Measurements from ENCODE around the gene MED31.
"Not testable (repeated sequence)": the region's sequence is repeated elsewhere in the genome, so short reads cannot be mapped to it uniquely, and the experiment has no call there.

The MED31 gene

DNA sequence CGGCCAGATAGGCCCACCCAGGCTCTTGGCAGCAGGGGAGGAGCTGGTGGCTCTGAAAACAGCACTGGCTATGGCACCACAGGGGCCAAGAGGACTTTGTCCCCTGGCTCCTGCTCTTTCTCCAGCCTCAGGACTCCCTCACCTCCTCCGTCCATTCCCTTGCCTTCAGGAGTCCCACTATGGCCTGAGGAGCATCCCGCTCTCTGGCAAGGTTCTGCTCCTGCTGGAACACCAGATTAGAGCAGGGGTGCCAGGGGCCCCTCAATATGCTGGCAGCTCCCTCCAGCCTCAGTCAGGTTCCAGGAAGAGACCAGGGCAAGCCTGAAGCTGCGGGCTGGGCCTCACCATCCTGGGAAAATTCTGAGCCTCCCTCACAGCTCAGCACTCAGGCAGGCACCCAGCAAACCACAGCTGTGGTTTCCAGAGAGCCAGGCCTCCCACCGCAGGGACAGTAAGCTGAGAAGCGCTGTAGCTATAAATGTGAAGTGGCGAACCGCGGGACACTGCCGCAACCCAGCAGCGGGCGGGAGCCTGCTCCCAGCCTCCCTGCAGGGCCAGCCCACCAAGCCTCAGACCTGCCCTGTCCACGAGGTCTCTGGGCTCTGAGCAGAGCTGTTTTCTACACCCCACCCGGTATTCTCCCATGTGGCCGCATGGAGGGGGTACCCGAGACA, 25.9 kb upstream of the MED31 start:
- peak; percentile 31 for DNase-seq (ENCODE audit: low read depth)

- DNase-seq (ENCODE audit: low read depth): no peak
Measured at GRCh38 chr17:6676802-6677157, 25.4 kb upstream of the MED31 start.

- DNase-seq (ENCODE audit: low read depth): no peak
Measured at GRCh38 chr17:6675201-6675825, 23.9 kb upstream of the MED31 start.

DNA sequence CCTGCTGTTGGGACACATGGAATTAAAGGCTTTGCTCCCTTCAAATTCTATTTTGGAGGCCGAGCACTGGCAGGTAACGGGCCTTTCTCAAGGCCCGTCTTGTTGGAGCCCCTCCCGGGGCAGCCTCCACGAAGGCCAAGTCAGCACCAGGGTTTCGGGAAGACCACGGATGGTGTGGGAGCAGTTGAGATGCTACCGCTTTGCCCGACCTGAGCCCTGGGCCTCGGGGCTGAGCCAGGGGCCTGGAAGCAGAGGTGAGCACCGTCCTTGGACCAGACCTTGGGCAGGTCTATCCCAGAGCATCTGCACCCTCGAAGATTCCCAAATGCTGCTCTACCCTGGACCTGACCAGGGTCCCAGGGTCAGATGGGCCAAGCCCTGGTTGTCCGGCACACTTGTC, 23.2 kb upstream of the MED31 start:
- DNase-seq (ENCODE audit: low read depth): no peak

DNA sequence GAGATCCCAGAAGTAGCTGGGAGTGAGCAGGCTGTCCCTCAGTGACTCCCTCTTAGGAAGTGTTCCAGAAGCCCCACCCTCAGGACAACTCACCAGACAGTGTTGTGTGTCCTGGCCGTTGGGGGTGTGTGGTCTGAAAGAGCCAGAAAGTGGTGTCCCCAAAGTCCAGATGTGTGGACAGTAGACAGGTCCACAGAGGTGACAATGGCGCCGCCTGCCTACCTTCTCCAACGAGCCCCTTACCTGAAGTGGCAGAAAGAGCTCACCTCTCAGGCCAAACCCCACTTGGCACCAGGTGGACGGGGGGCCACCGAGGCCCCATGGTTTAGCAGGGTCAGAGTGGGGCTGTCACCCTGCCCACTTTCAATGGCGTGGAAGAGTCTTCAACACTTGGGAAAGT, 20.0 kb upstream of the MED31 start:
- no peak for DNase-seq (ENCODE audit: low read depth)

- DNase-seq (ENCODE audit: low read depth): no peak
Measured at GRCh38 chr17:6670999-6671398, 19.6 kb upstream of the MED31 start.

GRCh38 chr17:6670571-6670970, 19.2 kb upstream of the MED31 start:
- no peak for DNase-seq (ENCODE audit: low read depth)

DNA sequence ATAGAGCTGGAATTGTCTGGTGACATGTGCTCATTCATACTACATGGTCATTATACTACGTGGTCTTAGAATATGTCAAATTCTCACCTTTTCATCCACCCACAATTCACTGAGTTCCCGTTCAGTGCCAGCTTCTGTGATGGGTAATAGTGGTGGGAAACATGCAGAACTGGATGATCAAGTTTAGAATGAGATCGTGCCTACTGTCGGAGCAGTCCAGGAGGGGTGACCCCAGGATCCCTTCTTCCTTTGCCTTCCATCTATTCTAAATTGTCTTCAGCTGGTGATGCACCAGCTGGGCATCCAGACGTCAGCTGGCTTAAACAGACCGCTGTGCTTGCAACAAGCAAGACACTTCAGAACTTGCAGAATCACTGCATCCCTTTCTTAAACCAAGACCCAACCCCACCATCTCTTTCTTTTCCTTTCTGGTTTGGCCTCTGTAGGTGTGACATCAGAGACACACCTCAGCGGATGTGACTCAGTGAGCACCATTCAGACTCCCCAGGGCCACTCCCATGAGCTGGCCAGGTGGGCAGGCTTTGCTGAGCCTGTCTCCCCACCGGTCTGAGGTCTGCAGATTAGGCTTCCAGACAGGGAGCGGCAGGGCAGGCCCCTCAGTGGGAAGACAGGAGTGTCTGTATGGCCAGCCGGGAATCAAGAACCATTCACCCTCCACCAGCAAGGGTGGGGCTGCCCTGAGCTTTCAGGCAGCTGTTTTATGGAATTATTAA, 18.2 kb upstream of the MED31 start:
- DNase-seq (ENCODE audit: low read depth): no peak

GRCh38 chr17:6668727-6669425, 17.5 kb upstream of the MED31 start:
- DNase-seq (ENCODE audit: low read depth): no peak

GRCh38 chr17:6668219-6668618, 16.8 kb upstream of the MED31 start:
- no peak for DNase-seq (ENCODE audit: low read depth)

- DNase-seq (ENCODE audit: low read depth): no peak
Measured at GRCh38 chr17:6667516-6667915, 16.1 kb upstream of the MED31 start.

- DNase-seq (ENCODE audit: low read depth): no peak
Measured at GRCh38 chr17:6666557-6666956, 15.2 kb upstream of the MED31 start.

- peak; percentile 65 for DNase-seq (ENCODE audit: low read depth)
Measured at GRCh38 chr17:6666077-6666521, 14.7 kb upstream of the MED31 start.

DNA sequence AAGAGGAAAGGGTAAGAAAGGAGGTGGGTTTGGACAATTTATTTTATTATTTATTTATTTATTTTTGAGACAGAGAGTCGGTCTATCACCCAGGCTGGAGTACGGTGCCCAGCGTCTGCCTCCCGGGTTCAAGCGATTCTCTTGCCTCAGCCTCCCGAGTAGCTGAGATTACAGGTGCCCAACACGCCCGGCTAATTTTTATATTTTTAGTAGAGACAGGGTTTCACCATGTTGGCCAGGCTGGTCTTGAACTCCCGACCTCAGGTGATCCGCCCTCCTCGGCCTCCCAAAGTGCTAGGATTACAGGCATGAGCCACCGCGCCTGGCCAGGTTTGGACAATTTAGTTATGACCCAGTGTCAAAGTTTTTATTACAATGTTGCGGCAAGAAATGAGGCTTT, 11.8 kb upstream of the MED31 start:
- not testable (repeated sequence) for DNase-seq (ENCODE audit: low read depth)

- DNase-seq (ENCODE audit: low read depth): no peak
Measured at GRCh38 chr17:6661464-6661848, 10.1 kb upstream of the MED31 start.

DNA sequence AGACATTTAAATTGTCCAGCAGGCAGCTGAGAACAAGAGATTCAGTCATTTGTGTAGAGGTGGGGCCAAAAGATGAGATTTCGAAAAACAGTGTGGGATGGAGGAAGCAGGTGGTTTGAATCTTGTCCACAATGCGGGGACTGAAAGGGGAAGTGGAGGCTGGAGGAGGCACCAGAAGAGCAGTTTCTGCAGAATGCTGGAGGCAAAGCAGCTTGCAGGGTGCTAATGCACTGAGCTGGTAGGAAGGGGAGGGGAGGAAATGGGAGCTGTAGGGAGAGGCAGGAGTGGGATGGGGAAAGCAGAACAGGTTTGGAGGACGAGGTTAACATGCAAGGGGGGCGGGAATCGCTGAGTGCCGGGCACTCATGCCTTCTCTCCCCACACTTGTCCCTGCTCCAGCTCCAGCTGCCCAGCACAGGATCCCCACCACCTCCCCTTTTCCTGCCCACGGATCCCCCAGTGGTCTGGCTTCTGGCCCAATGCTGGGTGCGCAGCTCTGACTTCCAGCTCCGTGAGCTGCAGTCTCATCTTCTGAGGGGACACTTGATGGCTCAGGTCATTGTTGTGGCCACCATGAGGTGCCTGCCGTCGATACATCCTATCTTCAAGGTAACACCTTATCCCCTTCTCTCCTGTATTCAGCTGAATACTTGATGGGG, 9.5 kb upstream of the MED31 start:
- DNase-seq (ENCODE audit: low read depth): no peak

GRCh38 chr17:6660101-6660500, 8.7 kb upstream of the MED31 start:
- no peak for DNase-seq (ENCODE audit: low read depth)

GRCh38 chr17:6658411-6658810, 7.0 kb upstream of the MED31 start:
- DNase-seq (ENCODE audit: low read depth): not testable (repeated sequence)

GRCh38 chr17:6657633-6658287, 6.4 kb upstream of the MED31 start:
- DNase-seq (ENCODE audit: low read depth): no peak

DNA sequence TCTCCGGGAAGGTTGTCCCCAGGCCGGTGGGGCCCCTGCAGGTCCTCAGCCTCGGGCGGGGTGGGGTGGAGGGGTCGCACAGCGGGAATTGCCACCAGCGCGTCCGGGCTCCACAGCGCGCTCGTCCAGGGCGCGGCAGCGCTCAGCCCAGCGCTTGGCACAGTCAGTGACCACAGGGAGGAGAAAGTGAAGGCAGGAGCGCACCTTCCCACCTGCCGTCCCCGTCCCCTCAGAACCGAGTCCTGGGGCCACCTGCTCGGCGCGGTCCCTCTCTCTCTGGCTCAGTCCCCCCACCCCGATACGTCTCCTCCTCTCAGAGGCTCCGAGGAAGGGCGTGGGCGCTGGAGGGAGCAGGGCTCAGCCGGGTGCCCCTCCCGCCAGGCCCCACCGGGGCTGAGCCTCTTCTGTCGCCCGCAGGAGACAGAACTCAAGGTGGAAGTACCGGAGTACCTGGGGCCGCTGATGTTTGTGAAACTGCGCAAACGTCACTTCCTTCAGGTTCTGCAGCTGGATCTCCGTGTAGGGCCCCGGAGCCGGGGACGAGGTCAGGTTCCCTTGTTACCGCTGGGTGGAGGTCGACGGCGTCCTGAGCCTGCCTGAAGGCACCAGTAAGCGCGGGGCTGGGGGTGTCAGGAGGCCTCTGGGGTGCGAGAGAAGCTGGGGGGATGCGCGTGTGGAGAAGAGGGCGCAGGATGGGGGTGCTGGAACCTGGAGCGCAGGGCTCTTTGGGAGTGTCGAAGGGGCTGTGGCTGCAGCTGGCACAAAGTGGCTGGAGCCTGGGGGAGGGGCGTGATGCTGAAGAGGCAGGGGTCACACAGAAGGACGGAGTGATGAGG, 5.6 kb upstream of the MED31 start:
- not testable (repeated sequence) for DNase-seq (ENCODE audit: low read depth)
